DOHH2 (cell line): ENCODE data around the gene UMPS.

Experiments
- EZH2phosphoT487 ChIP-seq: fragments of 200-600 bp; sonication (generic); IDR thresholded peaks from 2 replicates; pipeline ENCODE4 v1.6.1; 2017; ENCODE audit warnings: borderline replicate concordance, mild to moderate bottlenecking, antibody characterized with exemption, low read length, moderate library complexity, mixed read lengths
- TF ChIP-seq, protein P1 (sequence below): fragments of 200-600 bp; sonication (generic); IDR thresholded peaks from one replicate; pipeline ENCODE4 v1.5.1; 2014; ENCODE audit warnings: antibody characterized with exemption, mild to moderate bottlenecking, low read depth, low read length; ENCODE audit not compliant: poor library complexity, severe bottlenecking

- TF ChIP-seq, protein P1, sequence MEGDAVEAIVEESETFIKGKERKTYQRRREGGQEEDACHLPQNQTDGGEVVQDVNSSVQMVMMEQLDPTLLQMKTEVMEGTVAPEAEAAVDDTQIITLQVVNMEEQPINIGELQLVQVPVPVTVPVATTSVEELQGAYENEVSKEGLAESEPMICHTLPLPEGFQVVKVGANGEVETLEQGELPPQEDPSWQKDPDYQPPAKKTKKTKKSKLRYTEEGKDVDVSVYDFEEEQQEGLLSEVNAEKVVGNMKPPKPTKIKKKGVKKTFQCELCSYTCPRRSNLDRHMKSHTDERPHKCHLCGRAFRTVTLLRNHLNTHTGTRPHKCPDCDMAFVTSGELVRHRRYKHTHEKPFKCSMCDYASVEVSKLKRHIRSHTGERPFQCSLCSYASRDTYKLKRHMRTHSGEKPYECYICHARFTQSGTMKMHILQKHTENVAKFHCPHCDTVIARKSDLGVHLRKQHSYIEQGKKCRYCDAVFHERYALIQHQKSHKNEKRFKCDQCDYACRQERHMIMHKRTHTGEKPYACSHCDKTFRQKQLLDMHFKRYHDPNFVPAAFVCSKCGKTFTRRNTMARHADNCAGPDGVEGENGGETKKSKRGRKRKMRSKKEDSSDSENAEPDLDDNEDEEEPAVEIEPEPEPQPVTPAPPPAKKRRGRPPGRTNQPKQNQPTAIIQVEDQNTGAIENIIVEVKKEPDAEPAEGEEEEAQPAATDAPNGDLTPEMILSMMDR, result no peak
- no peak for TF ChIP-seq EZH2phosphoT487
Observed at GRCh38 chr3:124691599-124691998, 38.7 kb upstream of the UMPS start.
